Measurements from ENCODE around the gene SHQ1.

SHQ1 gene

DNA sequence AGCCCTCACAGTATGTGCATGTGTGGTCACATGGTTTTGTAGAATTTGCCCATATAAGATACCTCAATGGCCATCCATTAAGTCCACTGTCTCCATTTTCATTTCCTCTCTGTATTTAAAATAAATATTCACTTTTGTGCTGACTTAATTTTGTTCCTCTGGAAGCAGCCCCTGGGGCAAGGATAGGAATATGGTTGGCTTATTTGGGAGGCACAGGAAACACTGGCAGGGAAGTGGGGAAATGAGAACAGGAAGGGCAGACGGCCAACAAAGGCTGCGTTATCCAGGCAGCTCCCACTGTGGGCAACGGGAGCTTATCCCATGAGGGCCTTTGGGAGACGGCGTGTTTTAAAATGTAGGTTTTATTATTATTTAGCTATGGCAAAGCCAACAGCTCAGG lies 148.6 kb downstream of the SHQ1 start:
- peaks cover 3% of the 10 kb centered on the region for H3K27me3 ChIP-seq (ENCODE audit: insufficient read depth, low read length)
- no peaks in the 10 kb centered on the region for H3K9me3 ChIP-seq (ENCODE audit: low read length)
- H3K4me1 ChIP-seq (ENCODE audit: insufficient read depth, low read length) = no peaks in the 10 kb centered on the region
- H2AFZ ChIP-seq (ENCODE audit: low read depth, low read length) = no peak overlapping the region
- H3K36me3 ChIP-seq (ENCODE audit: insufficient read depth, low read length) = no peaks in the 10 kb centered on the region
- no peak overlapping the region for H3K4me3 ChIP-seq (ENCODE audit: low read length)

All from neuron (in vitro differentiated cells).